K562 treated with DMSO at 1 percent for 48 hours (cell line): ENCODE data around the gene GDPD4. TPM values are rescaled to one million over a fixed set of nuclear protein-coding genes. Genes with fewer than 3 reads are reported as not detected.

Source experiments
- total RNA-seq: library from RNA; unstranded; fragments of 300-600 nt; gene quantifications from 2 replicates; pipeline ENCODE4 v1.2.3, GENCODE V29; 2022; ENCODE audit warnings: low replicate concordance; ENCODE audit errors: extremely low read depth

The GDPD4 gene, protein sequence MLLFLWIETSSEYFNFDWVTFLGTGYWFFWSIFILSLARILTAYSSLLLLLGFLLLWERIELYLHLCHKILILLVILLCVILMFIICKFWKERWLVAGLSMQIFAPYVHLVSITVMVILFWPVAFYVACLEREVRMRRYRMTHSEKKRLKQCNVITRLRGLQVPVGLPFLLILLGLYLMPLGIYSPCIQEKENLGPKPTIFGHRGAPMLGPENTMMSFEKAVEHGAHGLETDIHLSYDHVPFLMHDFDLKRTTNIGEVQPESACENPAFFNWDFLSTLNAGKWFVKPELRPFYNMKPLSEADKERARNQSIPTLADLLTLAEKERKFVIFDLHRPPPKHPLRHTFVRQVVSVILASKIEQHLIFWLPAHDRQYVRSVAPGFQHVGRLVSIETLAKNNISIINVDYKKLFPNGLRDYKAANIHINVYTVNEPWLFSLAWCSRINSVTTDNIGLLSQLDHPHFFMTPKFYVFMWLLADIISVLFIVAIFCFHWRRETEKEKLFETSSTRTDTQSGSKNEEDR
- not detected in 2 replicates for total RNA-seq

DNA sequence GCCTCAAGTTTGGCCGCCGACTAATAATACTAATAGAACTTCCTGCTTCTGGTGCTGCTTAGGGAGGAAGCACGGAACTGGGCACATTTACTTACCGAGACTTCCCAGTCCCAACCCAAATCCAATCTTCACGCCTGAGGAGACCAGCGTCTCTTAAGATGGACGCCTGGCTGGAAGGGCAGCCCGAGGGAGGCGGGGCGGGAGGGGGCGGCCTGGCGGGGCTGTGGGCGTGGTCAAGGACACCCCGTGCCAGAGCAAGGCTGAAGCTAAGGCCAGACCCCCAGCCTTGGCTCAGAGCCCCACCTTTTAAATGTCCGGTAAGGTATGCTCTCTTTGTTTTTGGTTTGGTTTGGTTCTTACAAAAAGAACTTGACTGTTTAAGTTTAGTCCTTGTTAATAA, at the start of gene GDPD4:
Gene GDPD4 (minus strand): TSS at position 177 of the 400 bp plus-strand sequence. CDS start 16,549 bp downstream, outside the sequence.

Other genes starting within 250 kb of the GDPD4 start
- not detected in 2 replicates for gene CAPN5, start 234.7 kb downstream of the GDPD4 start, total RNA-seq
- gene OMP, start 198.8 kb downstream of the GDPD4 start, total RNA-seq = not detected in 2 replicates
- not detected in 2 replicates for gene MYO7A, start 173.4 kb downstream of the GDPD4 start, total RNA-seq
- gene PAK1, start 172.4 kb upstream of the GDPD4 start, total RNA-seq = not detected in 2 replicates